ENCODE measurements around the gene MFSD1.

The MFSD1 gene, protein sequence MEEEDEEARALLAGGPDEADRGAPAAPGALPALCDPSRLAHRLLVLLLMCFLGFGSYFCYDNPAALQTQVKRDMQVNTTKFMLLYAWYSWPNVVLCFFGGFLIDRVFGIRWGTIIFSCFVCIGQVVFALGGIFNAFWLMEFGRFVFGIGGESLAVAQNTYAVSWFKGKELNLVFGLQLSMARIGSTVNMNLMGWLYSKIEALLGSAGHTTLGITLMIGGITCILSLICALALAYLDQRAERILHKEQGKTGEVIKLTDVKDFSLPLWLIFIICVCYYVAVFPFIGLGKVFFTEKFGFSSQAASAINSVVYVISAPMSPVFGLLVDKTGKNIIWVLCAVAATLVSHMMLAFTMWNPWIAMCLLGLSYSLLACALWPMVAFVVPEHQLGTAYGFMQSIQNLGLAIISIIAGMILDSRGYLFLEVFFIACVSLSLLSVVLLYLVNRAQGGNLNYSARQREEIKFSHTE

DNA sequence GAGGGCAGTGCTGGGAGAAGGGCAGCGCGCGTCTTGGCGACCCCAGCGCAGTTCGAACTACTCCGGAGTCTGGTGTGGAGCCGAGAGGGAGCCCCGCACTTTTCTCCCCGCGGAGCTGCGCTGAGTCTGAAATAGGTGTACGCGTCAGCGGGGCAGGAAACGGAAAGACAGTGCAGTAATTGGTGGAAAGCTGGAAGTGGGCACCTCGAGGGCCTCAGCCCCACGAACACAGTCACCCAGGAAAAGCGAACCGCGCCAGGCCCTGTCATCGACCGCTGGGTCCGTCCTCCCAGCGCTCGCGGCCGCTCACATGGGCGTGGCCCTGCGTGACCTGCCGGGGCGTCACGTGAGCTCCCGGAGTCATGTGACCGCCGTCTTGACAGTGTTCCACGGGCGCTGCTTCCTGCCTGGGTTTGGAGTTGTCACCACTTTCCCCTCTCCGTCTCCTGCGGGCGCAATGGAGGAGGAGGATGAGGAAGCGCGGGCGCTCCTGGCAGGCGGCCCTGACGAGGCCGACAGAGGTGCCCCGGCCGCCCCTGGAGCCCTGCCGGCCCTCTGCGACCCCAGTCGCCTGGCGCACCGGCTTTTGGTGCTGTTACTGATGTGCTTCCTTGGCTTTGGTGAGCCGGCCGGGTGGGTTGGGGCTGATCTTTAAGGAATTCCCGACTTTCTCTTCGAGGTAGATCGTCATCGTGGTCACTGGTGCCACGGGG lies at the start of gene MFSD1:
Gene MFSD1, plus strand, starts transcription at position 359 of the 713 bp plus-strand sequence. Its CDS starts 99 bp downstream, at position 458.
- peak; percentile 94 for DNase-seq

GRCh38 chr3:158753854-158754253 lies 48.0 kb upstream of the MFSD1 start:
- DNase-seq: no peak

DNA sequence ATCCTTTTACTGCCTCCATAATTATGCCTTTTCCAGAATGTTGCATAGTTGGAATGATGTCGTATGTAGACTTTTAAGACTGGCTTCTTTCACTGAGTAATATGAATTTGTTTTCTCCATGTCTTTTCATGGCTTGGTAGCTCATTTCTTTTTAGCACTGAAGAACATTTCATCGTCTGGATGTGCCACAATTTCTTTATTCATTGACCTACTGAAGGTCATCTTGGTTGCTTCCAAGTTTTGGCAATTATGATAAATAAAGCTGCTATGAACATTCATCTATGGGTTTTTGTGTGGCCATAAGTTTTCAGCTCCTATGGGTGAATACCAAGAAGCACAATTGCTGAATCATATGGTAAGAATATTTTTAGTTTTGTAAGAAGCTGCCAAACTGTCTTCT lies 46.4 kb upstream of the MFSD1 start:
- DNase-seq: no peak

- DNase-seq: no peak
Measured at GRCh38 chr3:158761350-158761749, 40.5 kb upstream of the MFSD1 start.

- DNase-seq: no peak
Measured at GRCh38 chr3:158762701-158763100, 39.2 kb upstream of the MFSD1 start.

DNA sequence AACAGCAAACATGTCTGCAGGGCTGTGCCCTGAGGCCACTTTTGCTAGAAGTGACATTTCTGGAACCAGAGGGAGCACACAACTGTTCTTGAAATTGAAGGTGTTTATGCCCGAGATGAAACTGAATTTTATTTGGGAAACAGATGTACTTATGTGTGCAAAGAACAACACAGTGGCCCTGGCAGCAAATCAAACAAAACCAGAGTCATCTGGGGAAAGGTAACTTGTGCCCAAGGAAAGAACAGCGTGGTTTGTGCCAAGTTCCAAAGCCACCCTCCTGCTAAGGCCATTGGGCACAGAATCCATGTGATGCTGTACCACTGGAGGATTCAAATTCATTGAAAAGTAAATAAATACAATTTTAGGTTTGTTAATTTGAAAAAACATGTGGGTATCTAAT lies 38.4 kb upstream of the MFSD1 start:
- no peak for DNase-seq

DNA sequence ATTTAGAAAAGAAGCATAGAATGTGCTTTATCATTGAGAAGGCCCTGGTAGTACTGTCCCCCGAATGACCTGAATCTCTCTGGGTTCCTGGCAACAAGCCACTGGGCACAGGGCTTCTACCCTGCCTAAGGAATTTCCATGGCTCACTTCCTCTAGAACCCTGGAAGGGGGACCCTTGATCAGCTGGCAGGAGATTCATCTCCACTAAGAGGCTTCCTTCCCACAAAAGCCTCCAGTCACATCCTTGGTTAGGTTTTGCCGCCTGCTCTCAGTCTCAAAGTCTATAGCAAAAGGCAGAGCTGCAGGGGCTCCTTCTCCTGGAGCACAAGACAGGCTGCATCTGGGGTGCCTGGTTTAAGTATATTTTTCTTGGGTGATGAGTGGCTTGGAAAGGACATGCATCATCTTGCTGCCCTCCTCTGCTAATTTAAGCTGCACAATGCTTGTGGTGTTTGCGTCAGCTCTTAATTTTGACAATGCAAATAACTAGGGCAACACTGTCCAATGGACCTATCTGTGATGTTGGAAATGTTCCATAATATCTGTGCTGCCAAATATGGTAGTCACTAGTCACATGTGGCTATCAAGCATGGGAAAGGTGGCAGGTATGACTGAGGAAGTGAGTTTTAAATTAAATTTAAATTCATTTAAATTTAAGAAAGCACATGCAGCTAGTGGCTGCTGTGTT lies 36.2 kb upstream of the MFSD1 start:
- no peak for DNase-seq

DNA sequence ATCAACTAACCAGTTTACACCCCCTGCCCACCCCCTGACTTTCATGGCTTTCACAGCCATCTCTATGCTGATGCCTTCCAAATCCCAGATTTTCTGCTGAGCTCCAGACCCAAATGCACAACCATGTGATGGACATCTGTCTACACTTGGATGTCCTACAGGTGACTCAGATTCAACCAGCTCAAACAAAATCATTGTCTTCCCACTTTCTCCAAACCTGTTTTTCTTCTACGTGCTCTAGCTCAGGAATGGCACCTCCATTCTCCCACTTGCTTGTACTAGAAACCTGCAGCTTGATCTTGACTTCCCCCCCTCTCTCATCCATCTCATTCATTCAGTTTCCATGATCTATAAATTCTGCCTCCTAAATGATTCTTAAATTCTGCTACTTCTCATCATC lies 35.5 kb upstream of the MFSD1 start:
- DNase-seq: no peak

- DNase-seq: peak; percentile 17
Measured at GRCh38 chr3:158768361-158768787, 33.5 kb upstream of the MFSD1 start.

DNA sequence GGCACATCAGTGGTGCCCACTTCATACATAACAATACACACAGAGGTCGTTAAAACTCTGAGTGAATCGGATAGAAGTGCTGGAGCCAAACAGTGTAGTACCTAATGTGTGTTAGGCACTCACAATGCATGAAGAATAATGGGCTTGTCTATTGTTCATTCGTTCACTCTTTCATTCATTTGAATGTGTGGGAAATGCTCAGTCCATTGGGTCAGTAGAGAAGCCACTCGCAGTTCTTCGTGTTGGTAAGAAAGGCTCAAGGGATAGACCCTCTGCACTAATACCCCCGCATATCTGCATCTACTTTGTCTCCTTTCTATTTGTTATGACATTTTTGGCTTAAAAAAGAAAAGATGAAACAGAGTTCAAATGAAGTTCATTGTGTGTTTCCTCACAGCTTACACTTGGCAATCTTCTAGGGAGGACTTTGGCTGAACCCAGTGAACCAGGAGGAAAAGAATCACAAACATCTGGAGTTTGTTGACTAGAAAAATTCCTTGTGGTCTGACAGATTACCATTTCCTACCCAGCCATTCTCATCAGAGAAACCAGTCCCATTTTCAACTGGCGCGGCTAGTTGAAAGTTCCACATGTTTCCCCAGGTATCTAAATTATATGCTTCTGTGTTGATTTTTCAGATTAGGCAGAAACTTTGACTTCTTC lies 32.8 kb upstream of the MFSD1 start:
- DNase-seq: no peak

- no peak for DNase-seq
Measured at GRCh38 chr3:158769549-158769948, 32.3 kb upstream of the MFSD1 start.

DNA sequence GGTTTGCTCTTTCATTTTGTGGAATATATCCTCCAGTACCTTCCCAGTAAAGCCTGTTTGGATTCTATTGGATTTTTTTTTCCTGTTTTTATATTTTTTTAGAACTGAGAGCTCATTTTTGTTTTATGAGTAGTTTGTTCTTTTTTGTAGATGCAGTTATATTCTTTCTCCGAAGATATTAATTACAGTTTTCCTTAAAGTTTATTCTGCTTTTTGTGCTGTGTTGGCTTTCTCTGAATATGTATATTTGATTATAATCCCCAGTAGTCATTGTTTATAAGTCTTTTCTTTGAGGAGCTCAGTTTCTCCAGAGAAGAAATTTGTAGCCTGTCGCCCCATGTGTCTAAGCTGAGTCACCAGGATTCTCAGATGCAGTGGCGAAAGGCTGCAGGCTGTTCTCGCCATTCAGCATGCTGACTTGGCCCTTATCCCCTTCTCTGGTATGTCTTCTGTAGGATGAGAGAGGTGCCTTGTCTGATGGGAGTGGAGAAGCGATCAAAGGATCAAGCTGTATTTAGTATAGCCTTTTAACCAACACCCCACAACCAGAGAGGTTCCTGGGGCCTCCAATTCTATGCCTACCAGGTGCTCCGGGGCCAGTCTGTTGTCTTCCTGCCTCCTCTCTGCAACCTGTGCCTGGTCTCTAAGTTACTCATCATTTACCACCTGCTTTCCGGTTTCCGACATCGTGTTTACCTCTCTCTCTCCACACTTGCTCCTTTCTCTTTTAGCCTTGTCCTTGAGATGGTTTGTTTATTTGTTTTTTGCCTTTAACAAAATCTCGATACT lies 31.7 kb upstream of the MFSD1 start:
- DNase-seq: no peak

DNA sequence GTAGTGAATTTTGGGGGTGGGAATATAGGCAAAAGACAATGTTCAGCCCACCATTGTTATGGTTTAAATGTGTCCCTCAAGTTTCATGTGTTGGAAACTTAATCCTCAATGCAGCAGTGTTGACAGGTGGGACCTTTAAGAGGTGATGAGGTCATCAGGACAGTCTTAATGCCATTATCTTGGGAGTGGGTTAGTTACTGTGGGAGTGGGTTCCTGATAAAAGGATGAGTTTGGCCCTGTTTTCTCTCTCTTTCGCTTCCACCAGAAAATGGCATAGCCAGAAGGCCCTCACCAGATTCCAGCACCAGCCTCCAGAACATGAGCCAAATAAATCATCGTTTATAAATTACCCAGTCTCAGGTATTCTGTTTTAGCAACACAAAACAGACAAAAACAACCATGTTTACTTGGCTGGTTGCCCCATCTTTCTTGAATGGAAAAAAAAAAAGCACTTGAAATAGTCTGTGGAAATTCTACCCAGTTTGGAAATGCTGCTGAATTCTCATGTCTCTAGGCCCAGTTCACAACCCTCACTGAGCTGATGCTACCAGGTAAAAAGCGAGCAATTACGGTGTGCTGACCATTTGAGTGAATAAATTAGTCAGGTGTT lies 31.0 kb upstream of the MFSD1 start:
- DNase-seq: no peak

DNA sequence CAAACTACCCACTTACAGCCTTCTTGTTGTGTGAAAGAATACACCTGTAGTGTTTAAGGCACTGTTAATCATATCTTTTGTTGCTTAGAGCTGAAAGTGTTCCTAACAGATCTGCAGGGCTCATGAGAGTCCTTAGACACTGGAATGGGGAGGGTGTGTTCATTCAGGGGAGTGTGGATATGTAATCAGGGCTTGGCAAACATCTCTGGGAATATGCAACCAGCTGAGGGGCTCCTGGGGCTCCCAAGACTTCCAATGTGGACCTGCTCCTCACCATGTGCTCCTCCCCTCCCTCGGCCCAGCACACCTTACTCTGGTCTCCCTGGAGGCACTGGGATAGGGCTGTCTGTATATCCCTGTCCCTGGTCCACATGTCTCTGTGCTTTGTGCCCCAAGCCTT lies 30.3 kb upstream of the MFSD1 start:
- no peak for DNase-seq

- DNase-seq: no peak
Measured at GRCh38 chr3:158771982-158772381, 29.9 kb upstream of the MFSD1 start.

- no peak for DNase-seq
Measured at GRCh38 chr3:158773166-158773565, 28.7 kb upstream of the MFSD1 start.

- DNase-seq: no peak
Measured at GRCh38 chr3:158773845-158774830, 27.7 kb upstream of the MFSD1 start.

GRCh38 chr3:158774965-158775364 lies 26.9 kb upstream of the MFSD1 start:
- DNase-seq: no peak

GRCh38 chr3:158775426-158776410 lies 26.1 kb upstream of the MFSD1 start:
- no peak for DNase-seq
